Cardiac fibroblast (primary cell): ENCODE measurements around the gene SNX14.

Source experiments
- DNase-seq, 2 donors: peaks; one replicate each; pipeline versions ENCODE4 v3.0.0 to v3.0.0-alpha.2; 2010; ENCODE audit warnings: low read depth in 2 of 2
- H3K4me3 ChIP-seq, 2 donors: replicated peaks in 1 of 2; 1 replicate in 1 of 2; 2 replicates in 1 of 2; pipeline ENCODE4 v1.5.1; 2011; ENCODE audit warnings: low read depth in 2 of 2, low read length in 2 of 2, mild to moderate bottlenecking in 2 of 2, moderate library complexity in 1 of 2
- TF ChIP-seq, protein P1 (sequence below): IDR thresholded peaks from one replicate; pipeline ENCODE4 v1.5.1; 2011; ENCODE audit warnings: low read depth, mild to moderate bottlenecking, low read length, inconsistent platforms

The SNX14 gene

GRCh38 chr6:85610182-85610895 lies 16.7 kb upstream of the SNX14 start:
- no peak for DNase-seq
- no peak overlapping the region for H3K4me3 ChIP-seq
- TF ChIP-seq, protein P1, sequence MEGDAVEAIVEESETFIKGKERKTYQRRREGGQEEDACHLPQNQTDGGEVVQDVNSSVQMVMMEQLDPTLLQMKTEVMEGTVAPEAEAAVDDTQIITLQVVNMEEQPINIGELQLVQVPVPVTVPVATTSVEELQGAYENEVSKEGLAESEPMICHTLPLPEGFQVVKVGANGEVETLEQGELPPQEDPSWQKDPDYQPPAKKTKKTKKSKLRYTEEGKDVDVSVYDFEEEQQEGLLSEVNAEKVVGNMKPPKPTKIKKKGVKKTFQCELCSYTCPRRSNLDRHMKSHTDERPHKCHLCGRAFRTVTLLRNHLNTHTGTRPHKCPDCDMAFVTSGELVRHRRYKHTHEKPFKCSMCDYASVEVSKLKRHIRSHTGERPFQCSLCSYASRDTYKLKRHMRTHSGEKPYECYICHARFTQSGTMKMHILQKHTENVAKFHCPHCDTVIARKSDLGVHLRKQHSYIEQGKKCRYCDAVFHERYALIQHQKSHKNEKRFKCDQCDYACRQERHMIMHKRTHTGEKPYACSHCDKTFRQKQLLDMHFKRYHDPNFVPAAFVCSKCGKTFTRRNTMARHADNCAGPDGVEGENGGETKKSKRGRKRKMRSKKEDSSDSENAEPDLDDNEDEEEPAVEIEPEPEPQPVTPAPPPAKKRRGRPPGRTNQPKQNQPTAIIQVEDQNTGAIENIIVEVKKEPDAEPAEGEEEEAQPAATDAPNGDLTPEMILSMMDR, result no peak

DNA sequence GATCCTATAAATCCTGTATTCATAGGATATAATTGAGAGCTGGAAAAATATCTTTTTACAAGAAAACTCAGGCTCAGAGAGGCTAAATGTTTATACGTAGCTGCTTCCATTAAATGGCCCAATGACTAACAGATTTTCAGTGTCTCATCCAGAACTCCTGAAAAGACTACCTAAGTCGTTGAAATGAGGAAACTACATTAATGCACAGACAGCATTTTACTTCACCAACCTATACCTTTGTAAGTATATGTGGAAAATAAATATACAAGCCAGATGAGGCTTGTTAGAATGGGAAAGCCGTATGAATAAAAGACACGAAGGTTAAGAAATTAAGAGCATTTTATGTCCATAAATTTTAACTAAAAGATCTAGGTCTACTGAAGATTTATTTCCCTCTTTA lies 8.4 kb upstream of the SNX14 start:
- no peak for DNase-seq
- H3K4me3 ChIP-seq, result no peak overlapping the region
- TF ChIP-seq, protein P1, result no peak

DNA sequence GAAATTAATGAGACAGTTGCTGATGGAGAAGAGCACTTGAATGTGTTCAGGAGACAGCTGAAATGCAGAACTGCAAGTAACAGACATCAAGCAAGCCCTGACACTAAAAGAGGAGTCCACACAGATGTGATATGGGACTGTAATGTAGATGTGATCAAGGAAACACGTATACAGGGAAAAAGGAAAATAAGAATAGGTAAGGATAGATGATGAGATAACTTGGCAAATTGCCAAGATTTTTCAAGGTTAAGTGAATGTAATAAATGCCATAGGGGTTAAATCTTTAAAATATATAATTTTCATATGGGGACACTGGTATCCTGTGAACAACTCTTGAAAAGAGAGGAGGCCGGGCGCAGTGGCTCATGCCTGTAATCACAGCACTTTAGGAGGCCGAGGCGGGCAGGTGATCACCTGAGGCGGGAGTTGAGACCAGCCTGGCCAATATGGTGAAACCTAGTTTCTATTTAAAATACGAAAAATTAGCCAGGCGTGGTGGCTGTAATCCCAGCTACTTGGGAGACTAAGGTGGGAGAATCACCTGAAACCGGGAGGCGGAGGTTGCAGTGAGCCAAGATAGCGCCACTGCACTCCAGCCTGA lies 7.2 kb upstream of the SNX14 start:
- TF ChIP-seq, protein P1, result no peak
- no peak for DNase-seq
- no peak overlapping the region for H3K4me3 ChIP-seq

DNA sequence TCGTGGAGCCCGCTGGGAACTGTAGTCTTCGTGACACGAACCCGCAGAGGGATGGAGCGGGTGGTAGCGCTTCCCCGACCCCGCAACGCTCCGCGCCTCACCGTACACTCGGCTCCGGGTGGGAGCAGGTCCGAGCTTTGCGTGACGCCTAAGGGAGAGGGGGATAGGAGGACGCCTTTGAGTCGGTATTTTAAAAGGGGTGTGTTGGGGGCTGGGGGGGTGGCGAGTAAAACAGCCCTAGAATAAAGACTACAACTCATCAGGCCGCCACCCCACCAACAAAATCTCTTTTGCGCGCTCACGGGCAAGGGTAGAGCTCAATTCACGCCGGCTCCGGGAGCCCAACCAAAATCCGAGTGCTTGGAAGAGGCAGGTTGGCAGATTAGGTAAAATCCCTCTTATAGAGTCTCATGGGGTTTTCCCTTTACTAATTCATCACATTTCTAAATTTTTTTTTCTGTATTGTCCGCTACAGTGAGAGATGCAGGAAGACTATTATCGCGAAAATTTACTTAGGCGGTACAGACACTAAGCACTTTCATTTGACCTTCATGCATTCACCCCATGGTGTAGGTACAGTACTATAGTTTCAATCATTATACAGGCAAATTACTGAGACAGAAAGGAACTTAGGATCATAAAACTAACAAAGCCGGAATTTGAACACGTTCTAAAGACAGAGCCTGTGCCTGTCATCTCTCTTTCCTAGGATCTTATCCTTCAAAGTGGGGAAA lies 706 bp upstream of the SNX14 start:
- DNase-seq, result peak; percentile 41 to 50
- peak overlapping the region; percentile 87 to 93 for H3K4me3 ChIP-seq
- TF ChIP-seq, protein P1, result no peak

- H3K4me3 ChIP-seq, result peak overlapping the region in 1 of 2 donors; percentile 87
Observed at GRCh38 chr6:85592033-85592432, 1.6 kb downstream of the SNX14 start.

DNA sequence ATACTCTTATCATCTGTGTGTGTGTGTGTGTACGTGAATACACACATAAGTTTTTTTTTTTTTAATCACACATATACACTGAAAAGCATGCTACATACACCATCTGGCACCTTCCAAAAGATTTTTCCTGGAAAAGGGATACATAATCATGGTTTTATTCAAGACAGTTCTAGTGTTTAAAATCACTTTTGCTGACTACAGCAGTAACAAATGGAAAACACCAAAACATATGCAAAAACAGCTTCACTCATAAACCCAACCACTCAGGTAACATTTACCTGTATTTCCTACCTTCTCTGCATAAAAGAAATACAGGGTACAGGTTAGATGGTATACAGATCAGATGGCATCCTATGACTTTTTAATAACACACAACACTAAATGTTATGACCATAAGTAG lies 2.5 kb downstream of the SNX14 start:
- no peak overlapping the region for H3K4me3 ChIP-seq
- no peak for DNase-seq
- TF ChIP-seq, protein P1, result no peak

More at GRCh38 chr6:85592033-85592432, 1.6 kb downstream of the SNX14 start:
- TF ChIP-seq, protein P1, result no peak
- no peak for DNase-seq
